Adrenal gland (tissue), 12 donors: ENCODE data around the gene HMX2. TPM values are rescaled to one million over a fixed set of nuclear protein-coding genes. Genes with fewer than 3 reads are reported as not detected.

Source experiments
- DNase-seq, 7 donors: peaks; one replicate each; pipeline ENCODE4 v3.0.0-alpha.2; 2019 to 2020
- H3K27ac ChIP-seq, 5 donors: fragments of 200-600 bp; sonication (generic) in 4 of 5; 1 replicate in 3 of 5; 2 replicates in 2 of 5; pipeline versions ENCODE4 v1.5.1 to v1.8.0; 2016 to 2020; ENCODE audit warnings: mild to moderate bottlenecking in 1 of 5
- H3K27me3 ChIP-seq: fragments of 200-600 bp; 2 replicates; pipeline ENCODE4 v1.8.0; 2021
- H3K36me3 ChIP-seq, 2 donors: fragments of 200-600 bp; replicated peaks in 1 of 2; 1 replicate in 1 of 2; 2 replicates in 1 of 2; pipeline versions ENCODE4 v1.5.1 to v1.8.0; 2018 to 2022
- H3K4me1 ChIP-seq, 2 donors: fragments of 200-600 bp; replicated peaks in 1 of 2; 1 replicate in 1 of 2; 2 replicates in 1 of 2; pipeline versions ENCODE4 v1.5.1 to v1.8.0; 2018 to 2021
- H3K4me3 ChIP-seq, 4 donors: fragments of 200-600 bp; sonication (generic) in 3 of 4; one replicate each; pipeline ENCODE4 v1.5.1; 2016 to 2018
- H3K9me3 ChIP-seq, 3 donors: fragments of 200-600 bp; sonication (generic) in 1 of 3; replicated peaks in 1 of 3; 1 replicate in 2 of 3; 2 replicates in 1 of 3; pipeline versions ENCODE4 v1.5.1 to v1.8.0; 2016 to 2021
- CTCF ChIP-seq, 6 experiments: fragments of 450-650 bp in 4 of 6; fragments of 200-600 bp in 2 of 6; sonication (generic) in 1 of 6; IDR thresholded peaks; 1 replicate in 5 of 6; 2 replicates in 1 of 6; pipeline versions ENCODE4 v1.5.1 to v1.8.0; 2016 to 2021; ENCODE audit warnings: antibody characterized with exemption in 6 of 6, mild to moderate bottlenecking in 2 of 6, moderate library complexity in 1 of 6
- POLR2A ChIP-seq, 2 donors: fragments of 450-650 bp; IDR thresholded peaks; one replicate each; pipeline ENCODE4 v1.6.1; 2017; ENCODE audit warnings: antibody characterized with exemption in 2 of 2, mild to moderate bottlenecking in 2 of 2, moderate library complexity in 1 of 2
- WGBS, 4 donors: extraction: QIAGEN DNeasy Blood & Tissue Kit in 2 of 4; methylation state at CpG; one replicate each; pipeline versions ENCODE4 v1.1.5 to v1.1.7; 2013 to 2017; 5-methylcytosine and 5-hydroxymethylcytosine counted together
- intact Hi-C, 2 donors: fragments of 100-400 bp; cut with DNase I; formaldehyde crosslinking; loops; one replicate each; pipeline versions ENCODE4 v1.14.1 to v1.15.0; 2022 to 2023
- polyA plus RNA-seq, 3 donors: library from polyadenylated mRNA; stranded (reverse); fragments of 200-250 nt in 2 of 3; fragments of 350-450 nt in 1 of 3; fragmentation: Illumina TruSeq in 1 of 3; extraction: RNeasy Lipid Tissue Mini Kit (QIAGEN cat#74804) in 1 of 3; gene quantifications; one replicate each; pipeline ENCODE4 v1.2.3, GENCODE V29; 2013 to 2014
- total RNA-seq, 9 donors: library from RNA; depleted of rRNA in 4 of 9; stranded (reverse); fragments of >200 nt in 4 of 9; fragments of 120-200 nt in 1 of 9; fragmentation: NEBNext Ultra II Directional in 1 of 9; extraction: Animal tissue kit (Norgen Biotek cat#: 25700) in 1 of 9; gene quantifications; one replicate each; pipeline versions ENCODE4 v1.1.0 to v1.2.4, GENCODE V29; 2013 to 2023
- donor health status: healthy with polysubstance abuse.
- donor health status: Bipolar disorder and iron deficiency.
- donor health status: DM: yes; HTN: yes; CAD: no.
- donor health status: DM: no; HTN: no; CAD: no.
- donor health status: DM: no; HTN: no; CAD: no.
- donor health status: DM: yes; HTN: yes; CAD: no.

HMX2 gene
- total and polyA plus RNA-seq, 12 donors: not detected

DNA sequence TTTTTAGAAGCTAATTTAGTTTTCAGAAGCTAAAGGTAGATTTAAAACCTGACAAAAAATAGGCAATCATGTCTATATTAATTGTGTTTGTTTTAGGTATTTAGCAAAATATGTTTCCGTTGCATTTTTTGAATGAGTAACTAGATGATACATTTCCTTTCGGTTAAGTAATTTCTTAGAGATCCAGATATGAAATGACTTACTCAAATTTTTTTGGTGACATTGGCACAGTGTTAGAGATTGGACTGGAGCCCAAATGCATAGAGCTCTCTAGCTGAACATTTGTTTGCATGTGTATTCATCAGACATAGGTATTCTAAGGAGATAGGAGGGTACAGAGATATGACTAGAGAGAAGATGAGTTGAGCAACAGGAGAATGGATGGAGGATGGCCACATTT, 8.1 kb downstream of the HMX2 start:
- WGBS, 4 donors: 50 to 71% (median 62%) methylated on average over 2 of the region's 2 CpGs
- intact Hi-C loops: no loop called here
- H3K36me3 ChIP-seq: peaks cover 0 to 31% of the 10 kb centered on the region in 2 donors

DNA sequence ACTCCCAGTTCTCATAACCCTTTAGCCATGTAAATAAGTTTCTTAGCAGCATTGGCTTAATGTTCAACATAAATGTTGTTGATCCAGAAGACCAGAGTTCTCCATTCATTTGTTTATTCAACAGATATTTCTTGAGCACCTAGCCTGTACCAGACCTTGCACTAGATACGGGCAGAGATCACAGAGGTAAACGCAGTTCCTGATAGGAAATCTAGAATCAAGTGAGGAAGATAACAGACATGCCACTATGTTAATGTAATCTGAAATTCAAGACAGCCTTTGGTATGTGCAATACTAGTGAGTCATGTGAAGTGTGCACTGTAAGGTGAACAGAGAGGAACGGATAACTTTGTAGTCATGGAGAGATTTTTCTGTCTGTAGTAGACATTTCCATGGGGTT, 9.3 kb downstream of the HMX2 start:
- DNase-seq: no peak
- intact Hi-C loops: no loop called here
- H3K9me3 ChIP-seq: no peaks in the 10 kb centered on the region
- TF ChIP-seq CTCF (IDR thresholded peaks at IDR 0.05): no peak
- no peak for TF ChIP-seq POLR2A (IDR thresholded peaks at IDR 0.05)
- peaks cover 3 to 50% of the 10 kb centered on the region in 2 donors for H3K4me1 ChIP-seq
- H3K4me3 ChIP-seq: no peak overlapping the region
- peaks cover 0 to 39% of the 10 kb centered on the region in 2 donors for H3K36me3 ChIP-seq
- WGBS, 4 donors: 55 to 71% (median 68%) methylated on average over 3 of the region's 3 CpGs
- no peak overlapping the region for H3K27ac ChIP-seq
- peaks cover under 1% of the 10 kb centered on the region for H3K27me3 ChIP-seq

More for the DNA sequence above, 8.1 kb downstream of the HMX2 start:
- Histone ChIP-seq H3K27me3 (peaks cover 12% of the 10 kb centered on the region), H3K27ac (no peak overlapping the region), H3K9me3 (no peaks in the 10 kb centered on the region), H3K4me1 (peaks cover 3 to 50% of the 10 kb centered on the region in 2 donors), H3K4me3 (no peak overlapping the region)
- TF ChIP-seq POLR2A (IDR thresholded peaks at IDR 0.05) (no peak), CTCF (IDR thresholded peaks at IDR 0.05) (no peak)
- no peak for DNase-seq

GRCh38 chr10:123158682-123159081, 10.7 kb downstream of the HMX2 start:
- intact Hi-C loops: no loop called here
- H3K4me3 ChIP-seq: no peak overlapping the region
- 92 to 100% (median 96%) methylated on average over 1 of the region's 1 CpG for WGBS, 4 donors
- TF ChIP-seq POLR2A (IDR thresholded peaks at IDR 0.05) (no peak), CTCF (IDR thresholded peaks at IDR 0.05) (no peak)
- H3K9me3 ChIP-seq: no peaks in the 10 kb centered on the region
- no peak for DNase-seq
- peaks cover 3 to 56% of the 10 kb centered on the region in 2 donors for H3K4me1 ChIP-seq
- H3K27me3 ChIP-seq: no peaks in the 10 kb centered on the region
- peaks cover 0 to 54% of the 10 kb centered on the region in 2 donors for H3K36me3 ChIP-seq
- H3K27ac ChIP-seq: no peak overlapping the region

DNA sequence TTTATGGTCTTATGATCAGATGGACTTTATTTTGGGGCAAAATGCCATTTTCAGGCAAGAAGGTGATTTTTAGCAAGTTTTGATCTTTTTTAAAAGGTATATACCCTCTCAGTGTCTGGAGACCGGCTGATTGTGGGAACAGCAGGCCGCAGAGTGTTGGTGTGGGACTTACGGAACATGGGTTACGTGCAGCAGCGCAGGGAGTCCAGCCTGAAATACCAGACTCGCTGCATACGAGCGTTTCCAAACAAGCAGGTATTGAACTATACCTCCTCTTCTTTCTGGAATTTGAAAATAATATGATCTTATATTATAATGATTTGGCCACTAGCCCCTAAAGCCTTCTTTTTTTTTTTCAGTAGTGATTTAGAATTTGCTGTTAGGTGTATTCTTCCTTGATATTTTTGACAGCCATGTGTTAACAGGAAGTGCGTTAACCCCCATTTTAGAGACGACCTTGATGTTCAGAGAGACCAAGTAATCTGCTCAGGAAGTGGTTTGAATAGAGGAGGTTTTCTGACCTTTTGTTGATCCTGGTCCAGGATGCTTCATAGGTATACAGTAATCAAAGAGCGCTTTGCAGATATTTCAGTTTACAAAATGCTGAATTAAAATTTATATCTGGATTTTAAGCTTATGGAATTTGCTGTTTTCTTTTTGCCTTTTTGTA, 12.5 kb downstream of the HMX2 start:
- H3K27me3 ChIP-seq: no peaks in the 10 kb centered on the region
- intact Hi-C loops: no loop called here
- H3K4me3 ChIP-seq: no peak overlapping the region
- no peaks in the 10 kb centered on the region for H3K9me3 ChIP-seq
- TF ChIP-seq CTCF (IDR thresholded peaks at IDR 0.05) (no peak), POLR2A (IDR thresholded peaks at IDR 0.05) (no peak)
- peaks cover 0 to 57% of the 10 kb centered on the region in 2 donors for H3K4me1 ChIP-seq
- peaks cover 0 to 54% of the 10 kb centered on the region in 2 donors for H3K36me3 ChIP-seq
- no peak overlapping the region for H3K27ac ChIP-seq
- no peak for DNase-seq
- WGBS, 4 donors: 84 to 86% (median 85%) methylated on average over 11 of the region's 11 CpGs
